ENCODE measurements around the gene PRKCA. TPM values are rescaled to one million over a fixed set of nuclear protein-coding genes. Genes with fewer than 3 reads are reported as not detected.

The PRKCA gene
- total RNA-seq, 3 donors from 2014 or later (not counting 1 experiment from before 2014, with no cell fraction given): 19.6 to 29.0 (median 20.4) TPM

DNA sequence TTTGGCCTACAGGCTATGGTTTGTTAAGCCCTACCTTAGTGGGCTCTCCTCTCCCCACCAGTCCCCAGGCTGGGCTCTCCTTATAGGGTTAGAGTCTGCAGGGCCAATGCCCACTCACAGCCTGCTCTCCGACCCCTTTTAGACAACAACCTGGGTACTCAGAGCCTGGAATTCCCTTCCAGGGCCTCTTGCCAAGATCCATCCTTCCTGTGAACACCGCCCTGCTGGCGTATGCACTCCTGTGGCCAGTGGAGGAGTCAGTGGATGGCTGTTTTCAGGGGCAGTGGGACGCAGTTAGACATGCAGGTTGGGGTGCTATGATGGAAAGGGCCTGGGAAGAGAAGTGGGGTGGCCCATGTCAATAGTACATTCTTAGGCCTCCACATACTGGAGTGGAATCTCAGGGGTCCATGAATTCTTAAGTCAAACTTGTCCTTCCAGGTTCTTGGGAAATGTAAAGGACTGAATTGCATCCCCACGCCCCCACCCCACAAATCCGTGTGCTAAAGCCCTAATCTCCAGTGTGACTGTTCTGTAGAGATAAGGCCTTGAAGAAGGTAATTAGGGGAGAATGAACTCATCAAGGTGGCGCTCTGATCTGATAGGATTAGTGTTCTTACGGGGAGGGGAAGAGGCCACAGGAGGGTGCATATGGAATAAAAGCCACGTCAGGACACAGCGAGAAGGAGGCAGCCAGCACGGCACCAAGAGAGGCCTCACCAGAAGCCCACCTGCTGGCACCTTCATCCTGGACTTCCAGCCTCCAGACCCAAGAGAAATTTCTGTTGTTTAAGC lies 450.9 kb downstream of the PRKCA start:
- no peaks in the 10 kb centered on the region for H3K27me3 Mint-ChIP-seq (ENCODE audit: low read depth in 2 of 2)
- no peaks in the 10 kb centered on the region for H3K27me3 ChIP-seq (ENCODE audit: control insufficient read depth, insufficient read depth, low read length)
- no peaks in the 10 kb centered on the region for H3K9me3 ChIP-seq (ENCODE audit: control insufficient read depth, insufficient read depth, low read length)
- TF ChIP-seq, protein P1, sequence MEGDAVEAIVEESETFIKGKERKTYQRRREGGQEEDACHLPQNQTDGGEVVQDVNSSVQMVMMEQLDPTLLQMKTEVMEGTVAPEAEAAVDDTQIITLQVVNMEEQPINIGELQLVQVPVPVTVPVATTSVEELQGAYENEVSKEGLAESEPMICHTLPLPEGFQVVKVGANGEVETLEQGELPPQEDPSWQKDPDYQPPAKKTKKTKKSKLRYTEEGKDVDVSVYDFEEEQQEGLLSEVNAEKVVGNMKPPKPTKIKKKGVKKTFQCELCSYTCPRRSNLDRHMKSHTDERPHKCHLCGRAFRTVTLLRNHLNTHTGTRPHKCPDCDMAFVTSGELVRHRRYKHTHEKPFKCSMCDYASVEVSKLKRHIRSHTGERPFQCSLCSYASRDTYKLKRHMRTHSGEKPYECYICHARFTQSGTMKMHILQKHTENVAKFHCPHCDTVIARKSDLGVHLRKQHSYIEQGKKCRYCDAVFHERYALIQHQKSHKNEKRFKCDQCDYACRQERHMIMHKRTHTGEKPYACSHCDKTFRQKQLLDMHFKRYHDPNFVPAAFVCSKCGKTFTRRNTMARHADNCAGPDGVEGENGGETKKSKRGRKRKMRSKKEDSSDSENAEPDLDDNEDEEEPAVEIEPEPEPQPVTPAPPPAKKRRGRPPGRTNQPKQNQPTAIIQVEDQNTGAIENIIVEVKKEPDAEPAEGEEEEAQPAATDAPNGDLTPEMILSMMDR (IDR thresholded peaks at IDR 0.05): no peak
- 98% methylated on average over 10 of the region's 11 CpGs for WGBS (ENCODE audit: insufficient coverage)
- no peaks in the 10 kb centered on the region for H3K36me3 Mint-ChIP-seq
- no peaks in the 10 kb centered on the region for H3K4me1 Mint-ChIP-seq
- H3K27ac Mint-ChIP-seq: no peak overlapping the region
- DNase-seq (no peak), ATAC-seq (no peak)
- no peaks in the 10 kb centered on the region for H3K36me3 ChIP-seq (ENCODE audit: control insufficient read depth, insufficient read depth, low read length)
- no peaks in the 10 kb centered on the region for H3K4me1 ChIP-seq (ENCODE audit: control insufficient read depth, insufficient read depth, low read length)
- no peaks in the 10 kb centered on the region for H3K9me3 Mint-ChIP-seq
- intact Hi-C loops (cut with micrococcal nuclease): no loop called here
- no peak overlapping the region for H3K4me3 ChIP-seq (ENCODE audit: low read length)
- H3K27ac ChIP-seq (ENCODE audit: low read length): no peak overlapping the region
- H3K4me3 Mint-ChIP-seq: no peak overlapping the region

DNA sequence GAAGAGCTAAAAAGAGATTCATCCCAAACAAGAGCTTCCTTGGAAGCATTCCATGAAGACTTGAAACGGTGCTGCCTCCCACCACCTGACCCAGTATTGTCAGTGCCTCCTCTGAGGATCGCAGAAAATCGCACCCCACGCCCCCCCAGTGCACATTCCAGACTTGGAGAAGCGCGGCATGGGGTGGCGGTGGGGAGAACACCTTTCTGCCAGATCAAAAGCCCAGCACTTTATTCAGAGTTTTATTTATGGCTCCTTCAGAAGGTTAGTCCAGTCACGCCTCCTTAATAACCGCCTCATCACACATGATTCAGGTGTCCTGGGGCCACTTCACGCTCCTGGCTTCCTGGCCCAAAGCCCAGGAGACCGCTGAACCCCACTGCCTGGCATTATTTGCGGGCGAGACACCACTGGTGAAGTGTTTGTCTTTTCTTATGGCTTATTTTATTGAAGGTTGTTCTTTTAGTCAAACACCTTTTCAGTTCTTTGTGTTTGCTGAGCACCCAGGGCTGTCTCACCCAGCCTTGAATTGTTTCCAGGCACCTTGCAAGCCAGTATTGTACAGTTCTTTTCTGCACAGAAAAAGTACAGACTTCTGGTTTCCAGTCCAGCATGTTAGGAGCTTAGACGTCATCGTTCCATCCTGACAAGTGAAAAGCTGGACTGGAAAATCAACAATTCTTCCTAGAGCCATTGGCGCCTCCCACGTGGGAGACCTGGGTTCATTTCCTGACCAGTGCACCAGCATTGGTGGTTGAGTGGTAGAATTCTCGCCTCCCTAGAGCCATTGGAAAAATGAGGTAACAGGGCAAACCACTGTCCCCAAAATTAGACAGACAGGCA lies 452.9 kb downstream of the PRKCA start:
- Histone ChIP-seq H3K9me3 (ENCODE audit: control insufficient read depth, insufficient read depth, low read length) (no peaks in the 10 kb centered on the region), H3K4me1 (ENCODE audit: control insufficient read depth, insufficient read depth, low read length) (no peaks in the 10 kb centered on the region), H3K36me3 (ENCODE audit: control insufficient read depth, insufficient read depth, low read length) (no peaks in the 10 kb centered on the region), H3K27ac (ENCODE audit: low read length) (no peak overlapping the region), H3K4me3 (ENCODE audit: low read length) (no peak overlapping the region), H3K27me3 (ENCODE audit: control insufficient read depth, insufficient read depth, low read length) (no peaks in the 10 kb centered on the region)
- H3K9me3 Mint-ChIP-seq: no peaks in the 10 kb centered on the region
- no peak overlapping the region for H3K27ac Mint-ChIP-seq
- no peak for DNase-seq
- H3K27me3 Mint-ChIP-seq (ENCODE audit: low read depth in 2 of 2): no peaks in the 10 kb centered on the region
- no peak overlapping the region for H3K4me3 Mint-ChIP-seq
- no peak for ATAC-seq
- no peaks in the 10 kb centered on the region for H3K36me3 Mint-ChIP-seq
- WGBS (ENCODE audit: insufficient coverage): 92% methylated on average over 18 of the region's 18 CpGs
- TF ChIP-seq, protein P1 (IDR thresholded peaks at IDR 0.05): no peak
- intact Hi-C loops (cut with micrococcal nuclease): no loop called here
- H3K4me1 Mint-ChIP-seq: no peaks in the 10 kb centered on the region

DNA sequence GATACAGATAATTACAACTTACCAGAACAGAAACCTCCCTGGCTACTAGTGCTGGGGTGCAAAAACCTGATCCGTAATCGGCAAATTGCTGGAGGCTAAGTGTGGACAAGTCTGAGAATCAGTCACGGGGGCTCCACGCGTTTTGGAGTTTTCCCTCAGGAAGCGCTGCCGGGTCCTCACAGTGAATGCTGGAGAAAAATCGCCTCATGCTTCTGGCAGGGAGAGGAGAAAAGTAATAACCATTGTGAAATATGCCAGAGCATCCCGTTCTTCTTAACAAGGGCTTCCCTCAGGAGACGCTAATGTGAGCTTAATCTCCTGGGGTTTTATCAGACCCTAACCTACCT lies 453.5 kb downstream of the PRKCA start:
- Histone ChIP-seq H3K27me3 (ENCODE audit: control insufficient read depth, insufficient read depth, low read length) (no peaks in the 10 kb centered on the region), H3K4me1 (ENCODE audit: control insufficient read depth, insufficient read depth, low read length) (no peaks in the 10 kb centered on the region), H3K36me3 (ENCODE audit: control insufficient read depth, insufficient read depth, low read length) (no peaks in the 10 kb centered on the region), H3K9me3 (ENCODE audit: control insufficient read depth, insufficient read depth, low read length) (no peaks in the 10 kb centered on the region), H3K4me3 (ENCODE audit: low read length) (no peak overlapping the region), H3K27ac (ENCODE audit: low read length) (no peak overlapping the region)
- Mint-ChIP-seq H3K4me3 (no peak overlapping the region), H3K27me3 (ENCODE audit: low read depth in 2 of 2) (no peaks in the 10 kb centered on the region), H3K4me1 (no peaks in the 10 kb centered on the region), H3K36me3 (no peaks in the 10 kb centered on the region), H3K9me3 (no peaks in the 10 kb centered on the region), H3K27ac (no peak overlapping the region)
- TF ChIP-seq, protein P1 (IDR thresholded peaks at IDR 0.05): no peak
- 98% methylated on average over 8 of the region's 10 CpGs for WGBS (ENCODE audit: insufficient coverage)
- intact Hi-C loops (cut with micrococcal nuclease): no loop called here
- DNase-seq: no peak
- ATAC-seq: no peak
